ENCODE measurements around the gene DGAT2L6.

Gene DGAT2L6

GRCh38 chrX:70176938-70177533 lies at the start of gene DGAT2L6:
DGAT2L6 (plus strand) TSS chrX:70177483; CDS start chrX:70177583, 100 bp downstream.
- no peak for DNase-seq

- DNase-seq: no peak
Observed at GRCh38 chrX:70128071-70128470, 49.2 kb upstream of the DGAT2L6 start.

GRCh38 chrX:70129816-70130215 lies 47.5 kb upstream of the DGAT2L6 start:
- DNase-seq: no peak

DNA sequence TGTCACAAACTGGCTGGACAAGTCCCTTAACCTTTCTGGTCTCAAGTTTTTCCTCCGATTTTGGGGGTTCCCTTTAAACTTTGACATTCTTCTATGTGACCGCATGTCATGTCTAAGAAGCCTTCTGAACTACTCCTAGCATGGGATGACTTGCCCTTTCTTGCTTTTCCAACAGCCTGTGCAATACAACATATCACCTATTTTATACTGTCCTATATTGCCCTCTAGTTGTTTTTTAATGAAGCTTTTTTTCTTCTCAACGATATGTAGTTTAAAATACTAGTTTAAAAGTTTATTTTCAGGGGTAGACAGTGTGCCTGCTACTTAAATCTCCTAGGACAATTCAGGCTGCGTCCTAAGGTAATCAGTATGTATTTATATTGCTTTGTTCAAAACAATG lies 45.1 kb upstream of the DGAT2L6 start:
- DNase-seq: no peak

DNA sequence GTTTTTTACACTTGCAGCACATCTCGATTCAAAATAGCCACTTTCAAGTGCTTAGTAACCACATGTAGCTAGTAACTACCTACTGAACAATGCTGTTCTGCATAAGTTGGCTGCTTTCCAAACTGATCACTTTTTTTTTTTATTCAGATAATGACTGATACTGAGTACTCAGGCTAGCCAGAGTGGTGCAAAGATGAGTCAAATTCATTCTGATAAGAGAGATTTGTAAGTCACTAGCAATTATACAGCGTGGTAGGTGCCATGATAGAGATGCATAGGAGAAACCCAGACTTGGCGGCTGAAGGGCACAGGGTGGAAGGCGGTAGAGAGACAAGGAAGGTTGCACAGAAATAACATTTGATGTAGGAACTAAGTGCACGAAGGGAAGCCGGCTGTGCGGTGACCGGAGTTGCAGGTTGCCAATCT lies 44.4 kb upstream of the DGAT2L6 start:
- DNase-seq: no peak

GRCh38 chrX:70133303-70134115 lies 43.8 kb upstream of the DGAT2L6 start, which contains the start of gene IGBP1:
IGBP1 (plus strand) TSS chrX:70133447; CDS start chrX:70133948, 501 bp downstream.
- DNase-seq: no peak

DNA sequence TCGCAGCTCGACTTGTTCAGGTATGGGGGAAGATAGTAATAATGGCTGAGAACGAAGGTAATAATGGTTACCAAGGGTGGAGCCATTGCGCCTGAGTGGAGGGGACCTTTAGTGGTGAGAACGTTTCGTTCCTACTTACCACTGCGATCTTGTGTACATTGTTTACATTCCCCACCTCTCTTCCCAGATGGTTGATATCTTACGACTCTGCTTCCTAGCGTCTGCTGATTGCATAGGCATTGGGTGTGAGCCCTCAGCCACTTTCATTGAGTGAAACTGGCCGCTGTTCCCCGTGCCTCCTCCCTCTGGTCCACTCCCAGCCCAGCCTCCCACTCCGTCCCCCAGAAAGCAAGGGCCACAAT lies 43.2 kb upstream of the DGAT2L6 start:
- no peak for DNase-seq

DNA sequence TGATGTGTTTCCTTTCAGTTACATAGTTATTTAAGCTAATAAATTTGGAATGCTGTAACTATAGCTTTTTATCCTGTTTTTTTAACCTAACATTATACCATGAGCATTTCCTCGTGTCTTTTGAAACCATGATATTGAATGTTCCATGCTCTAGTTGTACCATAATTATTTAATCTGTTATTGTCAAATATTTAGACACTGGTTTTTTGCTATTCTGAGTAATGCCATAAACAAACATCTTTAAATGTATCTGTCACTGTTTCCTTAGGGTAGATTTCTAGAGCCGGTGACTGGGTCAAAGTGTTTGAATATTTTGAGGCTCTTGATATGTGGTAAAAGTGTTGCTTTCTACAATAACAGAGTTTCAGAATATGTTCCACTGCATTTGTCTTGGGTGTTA lies 38.7 kb upstream of the DGAT2L6 start:
- DNase-seq: no peak

DNA sequence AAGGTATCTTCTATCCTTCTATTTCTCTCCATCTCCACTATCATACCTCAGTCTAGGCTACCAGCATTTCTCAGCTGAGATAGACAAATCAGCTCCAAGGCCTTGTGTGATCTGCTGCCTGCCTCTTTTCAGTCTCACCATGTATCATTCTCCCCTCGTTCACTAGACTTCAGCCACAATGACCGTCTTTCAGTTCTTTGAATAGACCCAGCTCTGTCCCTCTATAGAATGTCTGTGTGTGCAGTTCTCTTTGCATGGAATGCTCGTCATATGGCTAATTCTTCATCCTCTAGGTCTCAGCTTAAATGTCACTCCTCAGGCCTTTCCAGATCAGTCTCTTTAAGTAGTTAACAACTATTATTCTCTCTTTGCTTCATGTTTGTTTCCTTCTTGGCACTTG lies 37.5 kb upstream of the DGAT2L6 start:
- DNase-seq: no peak

DNA sequence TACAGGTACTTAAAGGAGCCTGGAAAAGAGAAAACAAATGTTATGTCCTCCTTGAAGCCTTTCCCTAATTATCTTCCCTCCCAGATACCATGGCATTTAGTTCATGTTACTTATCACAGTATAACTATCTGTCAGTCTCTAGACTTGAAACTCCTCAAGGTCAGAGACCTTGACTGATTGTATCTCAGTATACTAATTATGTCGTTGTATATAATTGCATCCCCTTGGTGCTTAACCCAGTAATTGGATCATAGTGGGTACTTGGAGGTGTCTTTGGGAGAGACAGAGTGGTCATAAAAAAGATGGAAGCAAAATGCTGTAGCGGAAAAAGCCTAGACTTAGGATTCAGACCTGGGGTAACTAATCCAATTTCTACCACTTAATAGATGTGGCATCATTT lies 35.9 kb upstream of the DGAT2L6 start:
- DNase-seq: no peak

- DNase-seq: no peak
Observed at GRCh38 chrX:70166601-70167590, 10.4 kb upstream of the DGAT2L6 start.

GRCh38 chrX:70168238-70169188 lies 8.8 kb upstream of the DGAT2L6 start:
- no peak for DNase-seq

- DNase-seq: no peak
Observed at GRCh38 chrX:70169281-70169680, 8.0 kb upstream of the DGAT2L6 start.

DNA sequence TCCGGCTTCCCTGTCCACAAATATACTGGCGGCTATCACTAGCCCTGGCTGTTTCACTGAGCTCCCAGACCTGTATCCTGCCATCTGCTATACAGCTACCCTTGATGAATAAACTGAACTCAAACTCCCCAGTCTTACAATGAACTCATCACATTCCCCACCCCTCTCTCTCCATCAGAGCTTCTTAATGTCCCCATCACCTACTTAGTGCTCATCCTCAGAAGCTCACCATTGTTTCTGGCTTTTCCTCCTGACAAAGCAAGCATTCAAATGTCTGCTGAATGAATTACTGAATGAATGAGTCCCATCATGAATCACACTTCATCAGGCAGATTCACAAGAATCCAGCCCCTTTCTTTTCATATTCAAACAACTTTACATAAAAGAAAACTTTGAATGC lies 5.7 kb upstream of the DGAT2L6 start:
- DNase-seq: no peak

DNA sequence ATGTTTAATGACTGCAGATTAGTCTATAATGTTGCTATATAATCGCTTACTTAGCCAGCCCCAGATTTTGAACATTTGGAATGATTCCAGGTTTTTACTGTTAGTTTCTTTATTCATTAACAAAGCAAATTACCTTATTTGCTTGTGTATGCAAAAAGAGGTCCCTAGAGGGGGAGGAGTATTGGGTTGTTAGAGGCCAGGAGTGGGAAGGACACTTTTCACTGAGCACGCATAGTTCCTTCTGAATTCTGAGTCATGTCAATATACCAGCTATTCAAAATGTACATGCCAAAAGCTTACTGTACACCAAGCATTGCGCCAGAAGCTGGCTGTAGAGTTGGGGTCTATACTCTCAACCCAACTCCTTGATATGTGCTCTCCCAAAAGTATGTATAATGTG lies 5.1 kb upstream of the DGAT2L6 start:
- DNase-seq: no peak

DNA sequence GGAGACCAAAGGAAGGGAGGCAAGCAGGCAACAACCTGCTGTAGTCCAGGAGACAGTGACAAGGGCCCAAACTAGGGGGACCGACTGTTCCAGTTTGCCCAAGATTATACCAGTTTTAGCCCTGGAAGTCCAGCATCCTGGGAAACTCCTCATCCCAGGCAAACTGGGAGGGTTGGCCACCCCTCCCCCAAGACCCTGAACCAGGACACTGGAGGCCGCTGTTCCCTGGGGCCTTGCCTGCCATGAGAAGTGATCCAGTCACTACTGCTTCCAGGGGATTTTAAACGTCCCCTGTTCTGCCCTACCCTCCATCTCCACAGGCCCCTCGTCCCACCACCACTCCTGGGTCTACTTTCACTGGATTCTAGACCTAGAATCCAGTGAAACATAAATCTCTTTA lies 4.3 kb upstream of the DGAT2L6 start:
- no peak for DNase-seq

DNA sequence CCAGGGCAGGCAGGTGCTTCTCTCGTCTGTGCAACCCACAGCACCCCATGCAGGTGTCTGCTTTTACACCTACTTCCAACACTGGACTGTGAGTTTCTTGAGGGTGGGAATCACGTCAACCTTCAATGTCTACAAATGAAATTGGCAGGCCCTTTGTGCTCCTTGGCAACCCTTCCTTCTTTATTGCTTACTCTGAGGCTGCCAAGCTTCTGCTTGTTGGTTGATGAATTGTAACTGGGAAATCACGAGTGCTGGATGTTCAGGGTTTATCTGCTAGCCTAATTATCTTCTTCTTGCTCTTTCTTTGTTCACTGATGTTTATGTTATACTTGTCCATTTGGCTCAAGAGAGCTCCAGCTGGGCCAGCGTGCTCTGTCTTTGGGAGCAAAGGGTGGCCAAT lies 2.5 kb upstream of the DGAT2L6 start:
- no peak for DNase-seq

- no peak for DNase-seq
Observed at GRCh38 chrX:70175338-70175737, 1.9 kb upstream of the DGAT2L6 start.

- no peak for DNase-seq
Observed at GRCh38 chrX:70183091-70183490, 5.8 kb downstream of the DGAT2L6 start.

DNA sequence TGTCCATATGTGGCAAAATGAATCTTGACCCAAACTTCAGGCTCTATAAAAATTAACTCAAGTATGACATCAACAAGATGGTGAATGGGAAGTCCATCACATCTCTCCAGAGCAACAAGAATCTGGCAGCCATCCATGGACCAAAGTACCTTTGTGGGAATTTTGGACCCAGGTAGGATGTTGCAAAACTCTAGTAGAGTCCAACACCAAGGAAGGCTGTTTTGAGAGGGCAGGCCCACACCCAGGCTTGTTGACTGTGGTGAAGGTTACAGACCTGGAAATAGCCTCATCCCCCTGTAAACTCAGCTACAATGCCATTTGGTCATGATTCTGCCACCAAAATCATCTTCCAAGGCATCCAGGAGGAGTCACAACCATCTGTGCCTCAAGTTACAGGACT lies 12.9 kb downstream of the DGAT2L6 start:
- no peak for DNase-seq

DNA sequence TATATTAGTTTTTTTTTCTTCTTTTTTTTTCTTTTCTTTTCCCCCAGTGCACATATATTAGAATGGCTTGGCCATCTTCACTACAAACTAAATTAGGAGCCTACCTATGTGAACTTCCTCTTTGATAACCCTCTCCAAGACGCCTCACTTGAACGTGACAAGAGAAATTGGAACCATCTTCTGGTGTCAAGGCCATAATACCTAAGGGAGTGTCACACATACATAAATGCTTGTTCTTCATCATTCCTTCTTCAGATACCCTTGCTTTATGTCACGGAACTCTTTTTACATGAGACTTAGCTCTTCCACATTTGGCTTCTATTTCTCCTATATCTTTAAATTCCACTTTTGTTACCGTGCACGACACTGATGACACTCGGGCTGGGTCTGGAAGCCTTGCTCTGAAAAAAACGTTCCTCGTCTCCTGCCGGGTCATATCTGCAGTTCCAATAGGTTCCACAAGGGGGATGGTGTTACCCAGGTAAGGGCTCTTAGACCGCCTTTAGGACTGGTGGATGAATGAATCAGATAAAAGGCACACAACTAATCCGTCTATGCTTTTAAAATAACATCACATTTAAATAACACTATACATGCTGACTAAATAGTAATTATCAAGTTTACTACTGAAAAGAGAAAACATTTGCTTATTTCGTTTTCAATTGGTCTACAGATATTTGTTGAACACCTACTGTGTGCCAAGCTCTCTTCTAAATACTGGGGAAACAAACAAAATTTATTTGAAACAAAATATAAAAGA lies 19.9 kb downstream of the DGAT2L6 start:
- DNase-seq: no peak

Data from cortex of kidney (tissue), 1 donor.